Measurements from ENCODE around the gene ZBTB12.

GRCh38 chr6:31874836-31875572 is 26.9 kb downstream of the ZBTB12 start:
- TF ChIP-seq CTCF (IDR thresholded peaks at IDR 0.05; ENCODE audit: low read depth, low read length) (no peak), EZH2phosphoT487 (IDR thresholded peaks at IDR 0.05; ENCODE audit: low read depth) (no peak)

Data from OCI-LY3 (cell line).